PC-9 (cell line): ENCODE results near the gene CST4. TPM values are rescaled to one million over a fixed set of nuclear protein-coding genes. Genes with fewer than 3 reads are reported as not detected.
"Not testable (repeated sequence)": the region's sequence is repeated elsewhere in the genome, so short reads cannot be mapped to it uniquely, and the experiment has no call there.

Experiments used
- BruUV-seq: library from RNA; stranded (reverse); fragments of 400-500 nt; replicated peaks from 2 replicates; lab custom pipeline; 2021; lab: Mats Ljungman, UMichigan
- CTCF ChIA-PET: fragments of 300-600 bp; sonication (Branson Sonifier 250); formaldehyde crosslinking; loops from one replicate; lab custom pipeline; 2022; ENCODE audit warnings: antibody characterized with exemption; lab: Charles Lee
- POLR2A ChIA-PET: fragments of 300-600 bp; sonication (Branson Sonifier 250); formaldehyde crosslinking; loops from one replicate; lab custom pipeline; 2022; ENCODE audit warnings: antibody characterized with exemption; ENCODE audit not compliant: unreplicated experiment; lab: Charles Lee
- DNase-seq, 2 experiments: peaks; one replicate each; pipeline versions ENCODE4 v3.0.0 to v3.0.0-alpha.2; 2015 to 2022; ENCODE audit warnings: mixed read lengths in 1 of 2
- H2AFZ ChIP-seq: fragments of 200-600 bp; sonication (generic); 2 replicates; pipeline ENCODE4 v1.8.1; 2017; ENCODE audit warnings: antibody characterized with exemption
- H3F3A ChIP-seq: fragments of 200-600 bp; sonication (generic); 2 replicates; pipeline ENCODE4 v1.8.1; 2017; ENCODE audit warnings: antibody characterized with exemption, mild to moderate bottlenecking, low read depth; ENCODE audit not compliant: insufficient read depth
- H3K27ac ChIP-seq: fragments of 200-600 bp; sonication (generic); 2 replicates; pipeline ENCODE4 v1.6.1; 2016; ENCODE audit warnings: mixed run types
- H3K27me3 ChIP-seq: fragments of 200-600 bp; sonication (generic); 2 replicates; pipeline ENCODE4 v1.6.1; 2016; ENCODE audit warnings: low read depth, mixed run types; ENCODE audit not compliant: insufficient read depth
- H3K36me3 ChIP-seq: fragments of 200-600 bp; sonication (generic); 2 replicates; pipeline ENCODE4 v1.6.1; 2016; ENCODE audit warnings: low read depth, mixed run types
- H3K4me1 ChIP-seq: fragments of 200-600 bp; sonication (generic); replicated peaks from 2 replicates; pipeline ENCODE4 v1.6.1; 2016; ENCODE audit warnings: mixed run types; ENCODE audit not compliant: insufficient read depth
- H3K4me2 ChIP-seq: fragments of 200-600 bp; sonication (generic); 2 replicates; pipeline ENCODE4 v1.6.1; 2017; ENCODE audit warnings: mixed run types
- H3K4me3 ChIP-seq: fragments of 200-600 bp; sonication (generic); 2 replicates; pipeline ENCODE4 v1.6.1; 2016; ENCODE audit warnings: mixed run types
- H3K79me2 ChIP-seq: fragments of 200-600 bp; sonication (generic); 2 replicates; pipeline ENCODE4 v1.6.1; 2017; ENCODE audit warnings: low read depth, mixed run types
- H3K9me2 ChIP-seq: fragments of 200-600 bp; sonication (generic); 2 replicates; pipeline ENCODE4 v1.8.1; 2017; ENCODE audit warnings: mild to moderate bottlenecking; ENCODE audit not compliant: insufficient read depth
- H3K9me3 ChIP-seq: fragments of 200-600 bp; sonication (generic); 2 replicates; pipeline ENCODE4 v1.8.1; 2016; ENCODE audit warnings: low read depth; ENCODE audit not compliant: insufficient read depth
- H4K20me1 ChIP-seq: fragments of 200-600 bp; sonication (generic); 2 replicates; pipeline ENCODE4 v1.8.1; 2017; ENCODE audit not compliant: insufficient read depth
- EZH2 ChIP-seq: fragments of 200-600 bp; sonication (generic); IDR thresholded peaks from 2 replicates; pipeline ENCODE4 v1.8.0; 2017; ENCODE audit warnings: antibody characterized with exemption, low read depth
- intact Hi-C: fragments of 100-400 bp; cut with micrococcal nuclease; formaldehyde crosslinking; loops from one replicate; pipeline ENCODE4 v1.10.0; 2022; ENCODE audit not compliant: unreplicated experiment
- total RNA-seq: library from RNA; stranded (reverse); gene quantifications from 2 replicates; pipeline ENCODE4 v1.2.3, GENCODE V29; 2021
- TF ChIP-seq, protein P1 (sequence below): fragments of 200-600 bp; sonication (generic); conservative IDR thresholded peaks from 2 replicates; pipeline ENCODE4 v1.6.1; 2017; ENCODE audit warnings: mixed run types, antibody characterized with exemption, mild to moderate bottlenecking, moderate library complexity

CST4 gene
- total RNA-seq, 1 experiment from 2014 or later, result not detected

- Histone ChIP-seq H4K20me1 (no peaks in the 10 kb centered on the region), H3K27me3 (no peaks in the 10 kb centered on the region), H2AFZ (no peak overlapping the region), H3F3A (no peaks in the 10 kb centered on the region; the same call in 1 of the 2 replicates), H3K4me3 (no peak overlapping the region), H3K9me2 (0 out of 2 replicates have a peak, but pooled peaks cover 4% of the 10 kb centered on the region), H3K36me3 (no peaks in the 10 kb centered on the region), H3K9me3 (no peaks in the 10 kb centered on the region), H3K4me1 (no peaks in the 10 kb centered on the region), H3K27ac (no peak overlapping the region), H3K4me2 (no peak overlapping the region), H3K79me2 (no peaks in the 10 kb centered on the region)
- no TSS peak for BruUV-seq
- ChIA-PET CTCF (no interaction called here), POLR2A (no interaction called here)
- DNase-seq, result no peak
- intact Hi-C loops, result no loop called here
- no peak for TF ChIP-seq EZH2
- TF ChIP-seq, protein P1, sequence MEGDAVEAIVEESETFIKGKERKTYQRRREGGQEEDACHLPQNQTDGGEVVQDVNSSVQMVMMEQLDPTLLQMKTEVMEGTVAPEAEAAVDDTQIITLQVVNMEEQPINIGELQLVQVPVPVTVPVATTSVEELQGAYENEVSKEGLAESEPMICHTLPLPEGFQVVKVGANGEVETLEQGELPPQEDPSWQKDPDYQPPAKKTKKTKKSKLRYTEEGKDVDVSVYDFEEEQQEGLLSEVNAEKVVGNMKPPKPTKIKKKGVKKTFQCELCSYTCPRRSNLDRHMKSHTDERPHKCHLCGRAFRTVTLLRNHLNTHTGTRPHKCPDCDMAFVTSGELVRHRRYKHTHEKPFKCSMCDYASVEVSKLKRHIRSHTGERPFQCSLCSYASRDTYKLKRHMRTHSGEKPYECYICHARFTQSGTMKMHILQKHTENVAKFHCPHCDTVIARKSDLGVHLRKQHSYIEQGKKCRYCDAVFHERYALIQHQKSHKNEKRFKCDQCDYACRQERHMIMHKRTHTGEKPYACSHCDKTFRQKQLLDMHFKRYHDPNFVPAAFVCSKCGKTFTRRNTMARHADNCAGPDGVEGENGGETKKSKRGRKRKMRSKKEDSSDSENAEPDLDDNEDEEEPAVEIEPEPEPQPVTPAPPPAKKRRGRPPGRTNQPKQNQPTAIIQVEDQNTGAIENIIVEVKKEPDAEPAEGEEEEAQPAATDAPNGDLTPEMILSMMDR, result no peak
Measured at GRCh38 chr20:23662276-23662870, 26.5 kb downstream of the CST4 start.

DNA sequence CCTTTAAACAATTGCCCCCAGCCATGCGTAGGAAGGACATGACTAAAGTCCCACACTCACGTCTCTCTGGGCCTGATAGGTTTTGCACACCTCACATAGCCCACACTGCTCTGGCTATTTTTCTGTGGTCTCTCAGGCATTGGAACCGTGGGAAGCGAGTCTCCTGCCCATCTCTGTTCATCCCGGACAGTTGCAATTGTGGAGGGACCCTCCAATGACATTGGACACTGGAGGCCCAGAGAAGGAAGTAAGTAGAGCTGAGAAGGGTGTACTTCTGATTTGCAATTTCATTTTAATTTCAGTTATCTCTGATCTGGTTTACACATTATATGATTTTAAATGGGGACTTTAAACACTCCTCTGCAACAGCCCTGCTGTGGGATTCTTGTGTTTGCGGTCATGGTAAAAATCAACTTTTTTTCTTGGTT lies 27.8 kb downstream of the CST4 start:
- Histone ChIP-seq H3K27me3 (no peaks in the 10 kb centered on the region), H3K4me1 (no peaks in the 10 kb centered on the region), H4K20me1 (no peaks in the 10 kb centered on the region), H2AFZ (no peak overlapping the region), H3K4me3 (no peak overlapping the region), H3K79me2 (no peaks in the 10 kb centered on the region), H3K9me2 (0 out of 2 replicates have a peak, but pooled peaks cover 4% of the 10 kb centered on the region), H3K27ac (no peak overlapping the region), H3K9me3 (no peaks in the 10 kb centered on the region), H3F3A (no peaks in the 10 kb centered on the region; the same call in 1 of the 2 replicates), H3K36me3 (no peaks in the 10 kb centered on the region), H3K4me2 (no peak overlapping the region)
- no TSS peak for BruUV-seq
- DNase-seq, result no peak
- intact Hi-C loops, result no loop called here
- TF ChIP-seq, protein P1, result no peak
- no peak for TF ChIP-seq EZH2
- POLR2A ChIA-PET, result no interaction called here
- CTCF ChIA-PET, result no interaction called here

GRCh38 chr20:23659989-23660837 lies 28.6 kb downstream of the CST4 start:
- no peaks in the 10 kb centered on the region for H3K4me1 ChIP-seq
- H3K4me2 ChIP-seq, result no peak overlapping the region
- no peaks in the 10 kb centered on the region; the same call in 1 of the 2 replicates for H3F3A ChIP-seq
- H3K27ac ChIP-seq, result no peak overlapping the region
- ChIA-PET POLR2A (no interaction called here), CTCF (no interaction called here)
- intact Hi-C loops, result no loop called here
- H3K79me2 ChIP-seq, result no peaks in the 10 kb centered on the region
- no peak for TF ChIP-seq EZH2
- TF ChIP-seq, protein P1, result no peak
- no peaks in the 10 kb centered on the region for H3K27me3 ChIP-seq
- no peaks in the 10 kb centered on the region for H3K36me3 ChIP-seq
- no peaks in the 10 kb centered on the region for H4K20me1 ChIP-seq
- H3K4me3 ChIP-seq, result no peak overlapping the region
- H3K9me3 ChIP-seq, result no peaks in the 10 kb centered on the region
- no peak for DNase-seq
- 0 out of 2 replicates have a peak, but pooled peaks cover 4% of the 10 kb centered on the region for H3K9me2 ChIP-seq
- no TSS peak for BruUV-seq
- no peak overlapping the region; the same call in 1 of the 2 replicates for H2AFZ ChIP-seq

- H3K27me3 ChIP-seq, H3F3A ChIP-seq, H3K27ac ChIP-seq, H3K36me3 ChIP-seq, H2AFZ ChIP-seq, CTCF ChIA-PET, H3K4me1 ChIP-seq, H3K9me3 ChIP-seq, BruUV-seq, DNase-seq, H4K20me1 ChIP-seq, H3K4me3 ChIP-seq, POLR2A ChIA-PET, intact Hi-C loops, H3K79me2 ChIP-seq, H3K9me2 ChIP-seq, H3K4me2 ChIP-seq: not testable (repeated sequence)
Measured at GRCh38 chr20:23659610-23659988, 29.2 kb downstream of the CST4 start.
